ENCODE results near the gene WASF2. TPM values are rescaled to one million over a fixed set of nuclear protein-coding genes. Genes with fewer than 3 reads are reported as not detected.

WASF2 gene
- total RNA-seq, 1 donor from 2014 or later, result 35.0 TPM

- peaks cover 2% of the 10 kb centered on the region for H3K36me3 Mint-ChIP-seq
- Histone ChIP-seq H4K20me1 (ENCODE audit: low read depth) (peaks cover 21% of the 10 kb centered on the region), H3F3A (ENCODE audit: low read depth) (peaks cover 35% of the 10 kb centered on the region), H3K36me3 (no peaks in the 10 kb centered on the region), H3K4me2 (peak overlapping the region; percentile 75), H3K9me3 (ENCODE audit: low read depth) (no peaks in the 10 kb centered on the region), H3K9ac (peak overlapping the region; percentile 53), H3K79me2 (ENCODE audit: low read depth) (peaks cover 52% of the 10 kb centered on the region), H3K27me3 (no peaks in the 10 kb centered on the region), H3K4me3 (peak overlapping the region; percentile 86), H3K27ac (no peak overlapping the region), H3K4me1 (peaks cover 16% of the 10 kb centered on the region), H2AFZ (replicated peaks) (no peak overlapping the region)
- no peaks in the 10 kb centered on the region for H3K9me3 Mint-ChIP-seq
- peak; percentile 60 for DNase-seq (ENCODE audit: low spot score)
- H3K27ac Mint-ChIP-seq, result peak overlapping the region; percentile 94
- peak overlapping the region; percentile 99 for H3K4me3 Mint-ChIP-seq
- TF ChIP-seq EZH2phosphoT487 (IDR thresholded peaks at IDR 0.05) (no peak), CTCF (IDR thresholded peaks at IDR 0.05) (no peak), EZH2 (IDR thresholded peaks at IDR 0.05) (no peak)
- H3K4me1 Mint-ChIP-seq, result peaks cover 41% of the 10 kb centered on the region
- peaks cover 6% of the 10 kb centered on the region for H3K27me3 Mint-ChIP-seq (ENCODE audit: insufficient read depth, low read depth)
Observed at GRCh38 chr1:27489501-27489972, 430 bp downstream of the WASF2 start.

- Histone ChIP-seq H3K36me3 (no peaks in the 10 kb centered on the region), H3K9me3 (ENCODE audit: low read depth) (no peaks in the 10 kb centered on the region), H3K4me3 (peak overlapping the region; percentile 86), H3K4me2 (peak overlapping the region; percentile 75), H3K27ac (peak overlapping the region; percentile 71), H3K27me3 (no peaks in the 10 kb centered on the region), H3F3A (ENCODE audit: low read depth) (peaks cover 35% of the 10 kb centered on the region), H3K79me2 (ENCODE audit: low read depth) (peaks cover 65% of the 10 kb centered on the region), H4K20me1 (ENCODE audit: low read depth) (peaks cover 29% of the 10 kb centered on the region), H3K9ac (no peak overlapping the region), H2AFZ (replicated peaks) (no peak overlapping the region), H3K4me1 (peaks cover 16% of the 10 kb centered on the region)
- Mint-ChIP-seq H3K4me1 (peaks cover 42% of the 10 kb centered on the region), H3K9me3 (no peaks in the 10 kb centered on the region), H3K27me3 (ENCODE audit: insufficient read depth, low read depth) (peaks cover 6% of the 10 kb centered on the region), H3K36me3 (peaks cover 7% of the 10 kb centered on the region), H3K27ac (peak overlapping the region; percentile 51), H3K4me3 (peak overlapping the region; percentile 99)
- peak; percentile 30 for DNase-seq (ENCODE audit: low spot score)
- no peak for TF ChIP-seq CTCF (IDR thresholded peaks at IDR 0.05)
- no peak for TF ChIP-seq EZH2 (IDR thresholded peaks at IDR 0.05)
- no peak for TF ChIP-seq EZH2phosphoT487 (IDR thresholded peaks at IDR 0.05)
Observed at GRCh38 chr1:27487966-27488884, 1.7 kb downstream of the WASF2 start.

- H3K27me3 ChIP-seq, result no peaks in the 10 kb centered on the region
- H3K4me3 ChIP-seq, result no peak overlapping the region
- H3K27me3 Mint-ChIP-seq (ENCODE audit: insufficient read depth, low read depth), result peaks cover 4% of the 10 kb centered on the region
- no peak overlapping the region for H3K9ac ChIP-seq
- H3K27ac ChIP-seq, result no peak overlapping the region
- peaks cover 35% of the 10 kb centered on the region for H3K4me1 Mint-ChIP-seq
- no peak overlapping the region for H3K4me3 Mint-ChIP-seq
- no peak overlapping the region for H2AFZ ChIP-seq (replicated peaks)
- peaks cover 15% of the 10 kb centered on the region for H3F3A ChIP-seq (ENCODE audit: low read depth)
- peaks cover 14% of the 10 kb centered on the region for H3K4me1 ChIP-seq
- H4K20me1 ChIP-seq (ENCODE audit: low read depth), result peaks cover 37% of the 10 kb centered on the region
- H3K36me3 ChIP-seq, result no peaks in the 10 kb centered on the region
- TF ChIP-seq EZH2 (IDR thresholded peaks at IDR 0.05), result no peak
- H3K4me2 ChIP-seq, result no peak overlapping the region
- no peak for DNase-seq (ENCODE audit: low spot score)
- H3K79me2 ChIP-seq (ENCODE audit: low read depth), result peaks cover 94% of the 10 kb centered on the region
- H3K9me3 ChIP-seq (ENCODE audit: low read depth), result no peaks in the 10 kb centered on the region
- no peak overlapping the region for H3K27ac Mint-ChIP-seq
- peaks cover 14% of the 10 kb centered on the region for H3K36me3 Mint-ChIP-seq
- H3K9me3 Mint-ChIP-seq, result no peaks in the 10 kb centered on the region
Observed at GRCh38 chr1:27485363-27485762, 4.6 kb downstream of the WASF2 start.

GRCh38 chr1:27483659-27484058 lies 6.3 kb downstream of the WASF2 start:
- Histone ChIP-seq H2AFZ (replicated peaks) (no peak overlapping the region), H3K79me2 (ENCODE audit: low read depth) (peaks cover 99% of the 10 kb centered on the region), H4K20me1 (ENCODE audit: low read depth) (peaks cover 33% of the 10 kb centered on the region), H3K9me3 (ENCODE audit: low read depth) (no peaks in the 10 kb centered on the region), H3F3A (ENCODE audit: low read depth) (peaks cover 11% of the 10 kb centered on the region), H3K4me1 (peaks cover 11% of the 10 kb centered on the region), H3K4me3 (no peak overlapping the region), H3K9ac (no peak overlapping the region), H3K36me3 (no peaks in the 10 kb centered on the region), H3K27me3 (no peaks in the 10 kb centered on the region), H3K4me2 (no peak overlapping the region), H3K27ac (no peak overlapping the region)
- peaks cover 4% of the 10 kb centered on the region for H3K27me3 Mint-ChIP-seq (ENCODE audit: insufficient read depth, low read depth)
- H3K36me3 Mint-ChIP-seq, result peaks cover 17% of the 10 kb centered on the region
- H3K4me3 Mint-ChIP-seq, result no peak overlapping the region
- peaks cover 24% of the 10 kb centered on the region for H3K4me1 Mint-ChIP-seq
- H3K9me3 Mint-ChIP-seq, result no peaks in the 10 kb centered on the region
- DNase-seq (ENCODE audit: low spot score), result no peak
- no peak overlapping the region for H3K27ac Mint-ChIP-seq
- TF ChIP-seq EZH2 (IDR thresholded peaks at IDR 0.05) (no peak), EZH2phosphoT487 (IDR thresholded peaks at IDR 0.05) (no peak), CTCF (IDR thresholded peaks at IDR 0.05) (no peak)

All from neural progenitor cell (in vitro differentiated cells).